GM19455 (cell line): Measurements from ENCODE around the gene GRAMD1A.
A peak's percentile ranks its signal among the peaks of the same experiment; 100 is the strongest.
"Not testable (repeated sequence)": the region's sequence is repeated elsewhere in the genome, so short reads cannot be mapped to it uniquely, and the experiment has no call there.

Experiments
- ATAC-seq: cut with Tn5 transposase; IDR thresholded peaks from one replicate; pipeline ENCODE4 v1.9.1; 2021; ENCODE audit not compliant: unreplicated experiment

Gene GRAMD1A

GRCh38 chr19:34999498-35000337 lies at the start of gene GRAMD1A:
GRAMD1A (plus strand) TSS chr19:35000323; CDS start chr19:35000479, 156 bp downstream.
- peak; percentile 65 for ATAC-seq

GRCh38 chr19:34953092-34953491 lies 47.0 kb upstream of the GRAMD1A start:
- no peak for ATAC-seq

- ATAC-seq, result no peak
Observed at GRCh38 chr19:34957830-34958751, 42.0 kb upstream of the GRAMD1A start.

GRCh38 chr19:34959021-34959420 lies 41.1 kb upstream of the GRAMD1A start:
- ATAC-seq, result no peak

- ATAC-seq, result no peak
Observed at GRCh38 chr19:34960103-34960805, 39.9 kb upstream of the GRAMD1A start.

- no peak for ATAC-seq
Observed at GRCh38 chr19:34960940-34961679, 39.0 kb upstream of the GRAMD1A start.

- no peak for ATAC-seq
Observed at GRCh38 chr19:34961775-34962686, 38.1 kb upstream of the GRAMD1A start.

GRCh38 chr19:34962687-34963572 lies 37.2 kb upstream of the GRAMD1A start:
- no peak for ATAC-seq

GRCh38 chr19:34963573-34964406 lies 36.3 kb upstream of the GRAMD1A start, which contains the start of gene ZNF792:
ZNF792 (minus strand) TSS chr19:34964229; CDS start chr19:34963662, 567 bp downstream.
- peak; percentile 74 for ATAC-seq

GRCh38 chr19:34964598-34964997 lies 35.5 kb upstream of the GRAMD1A start:
- ATAC-seq, result no peak

GRCh38 chr19:34965505-34965904 lies 34.6 kb upstream of the GRAMD1A start:
- ATAC-seq, result not testable (repeated sequence)

GRCh38 chr19:34967551-34967950 lies 32.6 kb upstream of the GRAMD1A start:
- ATAC-seq, result no peak

GRCh38 chr19:34969721-34970120 lies 30.4 kb upstream of the GRAMD1A start:
- ATAC-seq, result no peak

- not testable (repeated sequence) for ATAC-seq
Observed at GRCh38 chr19:34970185-34970780, 29.8 kb upstream of the GRAMD1A start.

GRCh38 chr19:34972163-34972705 lies 27.9 kb upstream of the GRAMD1A start:
- ATAC-seq, result no peak

GRCh38 chr19:34974646-34975045 lies 25.5 kb upstream of the GRAMD1A start:
- no peak for ATAC-seq

- no peak for ATAC-seq
Observed at GRCh38 chr19:34975056-34975455, 25.1 kb upstream of the GRAMD1A start.
